ENCODE measurements around the gene ERC1. TPM values are rescaled to one million over a fixed set of nuclear protein-coding genes. Genes with fewer than 3 reads are reported as not detected.
"Not testable (repeated sequence)": the region's sequence is repeated elsewhere in the genome, so short reads cannot be mapped to it uniquely, and the experiment has no call there.

Gene ERC1
- polyA plus RNA-seq, 4 donors = 36.8 to 40.8 (median 37.5) TPM

GRCh38 chr12:1065629-1066028 lies 74.6 kb downstream of the ERC1 start:
- DNase-seq (ENCODE audit: low read depth in 4 of 4, low spot score in 3 of 4) = no peak

GRCh38 chr12:1069846-1070245 lies 78.8 kb downstream of the ERC1 start:
- no peak for DNase-seq (ENCODE audit: low read depth in 4 of 4, low spot score in 3 of 4)

- DNase-seq (ENCODE audit: low read depth in 4 of 4, low spot score in 3 of 4) = no peak
Observed at GRCh38 chr12:1071182-1071581, 80.2 kb downstream of the ERC1 start.

DNA sequence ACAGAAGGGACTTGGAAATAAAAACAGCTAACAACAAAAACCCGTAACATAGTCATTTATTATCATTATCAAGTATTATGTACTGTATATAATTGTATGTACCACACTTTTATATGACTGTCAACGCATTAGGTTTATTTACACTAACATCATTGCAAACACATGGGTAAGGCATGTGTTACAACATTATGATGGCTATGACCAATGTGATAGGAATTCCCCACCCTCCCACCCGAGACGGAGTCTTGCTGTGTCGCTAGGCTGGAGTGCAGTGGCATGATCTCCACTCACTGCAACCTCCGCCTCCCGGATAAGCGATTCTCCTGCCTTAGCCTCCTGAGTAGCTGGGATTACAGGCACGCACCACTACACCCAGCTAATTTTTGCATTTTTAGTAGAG lies 82.6 kb downstream of the ERC1 start:
- no peak for DNase-seq (ENCODE audit: low read depth in 4 of 4, low spot score in 3 of 4)

DNA sequence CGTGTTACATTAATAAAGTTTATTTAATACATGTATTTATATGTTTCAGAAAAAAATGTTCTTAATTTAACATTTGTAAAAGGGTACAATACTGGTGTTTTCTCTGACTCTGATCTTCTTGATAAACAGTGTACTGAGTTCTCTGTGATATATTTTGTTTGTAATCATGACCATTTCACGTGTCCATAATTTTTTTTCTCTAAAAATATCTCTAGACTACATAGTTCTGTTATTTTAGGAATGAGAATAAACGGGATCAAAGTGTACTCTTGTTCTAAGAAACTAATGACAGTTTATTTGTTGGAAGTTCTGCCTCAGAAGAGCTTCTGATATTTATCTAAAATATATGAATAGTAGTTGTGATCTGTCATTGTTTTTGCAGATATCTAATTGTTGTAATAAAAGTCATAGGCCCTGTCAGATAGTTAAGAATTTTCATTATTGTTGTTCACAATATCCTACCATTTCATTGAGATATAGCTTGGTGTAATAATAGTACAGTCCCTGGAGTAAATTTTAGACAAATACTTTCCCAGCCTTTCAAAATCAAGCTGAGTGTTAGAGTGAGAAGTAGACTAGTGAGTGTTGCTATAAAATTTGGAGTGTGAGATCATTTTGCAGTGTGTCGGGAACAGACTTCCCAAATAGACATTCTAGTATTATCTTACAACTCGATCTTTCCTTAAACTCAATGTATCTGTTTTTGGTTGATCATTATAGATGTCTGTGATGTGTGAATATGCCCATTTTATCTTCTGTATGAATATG lies 86.2 kb downstream of the ERC1 start:
- DNase-seq (ENCODE audit: low read depth in 4 of 4, low spot score in 3 of 4) = no peak

- no peak for DNase-seq (ENCODE audit: low read depth in 4 of 4, low spot score in 3 of 4)
Observed at GRCh38 chr12:1078002-1078401, 87.0 kb downstream of the ERC1 start.

DNA sequence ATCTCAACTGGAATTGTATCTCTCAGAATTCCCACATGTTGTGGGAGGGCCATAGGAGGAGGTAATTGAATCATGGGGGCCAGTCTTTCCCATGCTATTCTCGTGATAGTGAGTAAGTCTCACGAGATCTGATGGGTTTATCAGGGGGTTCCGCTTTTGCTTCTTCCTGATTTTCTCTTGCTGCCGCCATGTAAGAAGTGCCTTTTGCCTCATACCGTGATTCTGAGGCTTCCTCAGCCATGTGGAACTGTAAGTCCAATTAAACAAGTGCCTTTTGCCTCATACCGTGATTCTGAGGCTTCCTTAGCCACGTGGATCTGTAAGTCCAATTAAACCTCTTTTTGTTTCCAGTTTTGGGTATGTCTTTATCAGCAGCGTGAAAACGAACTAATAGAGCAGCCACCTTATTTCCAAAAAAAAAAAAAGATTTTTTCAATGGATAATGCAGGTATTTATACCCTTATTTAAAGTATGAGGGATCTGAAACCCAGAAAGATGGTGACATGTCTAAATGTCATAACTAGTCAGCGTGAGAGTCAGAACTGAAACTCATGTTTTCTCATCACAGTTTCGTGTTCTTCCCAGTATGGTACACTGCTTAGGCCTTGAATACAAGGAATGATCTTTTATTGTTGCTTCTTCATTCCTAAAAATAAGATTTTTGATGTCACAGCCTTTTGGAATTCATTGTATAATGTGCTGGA lies 89.6 kb downstream of the ERC1 start:
- DNase-seq (ENCODE audit: low read depth in 4 of 4, low spot score in 3 of 4) = no peak

GRCh38 chr12:1083151-1083888 lies 92.3 kb downstream of the ERC1 start:
- no peak for DNase-seq (ENCODE audit: low read depth in 4 of 4, low spot score in 3 of 4)

- peak in 2 of 4 donors; percentile 14 to 16 for DNase-seq (ENCODE audit: low read depth in 4 of 4, low spot score in 3 of 4)
Observed at GRCh38 chr12:1083889-1084262, 92.9 kb downstream of the ERC1 start.

DNA sequence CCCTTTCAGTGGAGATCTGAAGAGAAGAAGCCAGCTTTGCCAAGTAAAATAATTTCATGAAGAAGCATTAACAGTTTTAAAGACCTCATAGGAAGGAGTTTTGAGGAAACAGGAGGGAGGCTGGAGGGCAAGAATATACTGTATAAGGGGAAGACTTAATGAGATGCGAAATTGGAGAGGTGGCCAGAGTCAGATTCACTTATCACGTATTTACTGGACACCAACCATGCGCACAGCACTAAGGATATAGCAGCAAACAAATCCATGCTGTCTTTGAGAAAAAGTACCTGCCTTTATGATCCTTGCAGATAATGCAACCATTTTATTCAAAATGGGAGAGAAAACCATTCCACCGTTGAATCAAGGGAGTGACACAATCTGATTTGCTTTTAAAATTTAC lies 100.3 kb downstream of the ERC1 start:
- no peak for DNase-seq (ENCODE audit: low read depth in 4 of 4, low spot score in 3 of 4)

DNA sequence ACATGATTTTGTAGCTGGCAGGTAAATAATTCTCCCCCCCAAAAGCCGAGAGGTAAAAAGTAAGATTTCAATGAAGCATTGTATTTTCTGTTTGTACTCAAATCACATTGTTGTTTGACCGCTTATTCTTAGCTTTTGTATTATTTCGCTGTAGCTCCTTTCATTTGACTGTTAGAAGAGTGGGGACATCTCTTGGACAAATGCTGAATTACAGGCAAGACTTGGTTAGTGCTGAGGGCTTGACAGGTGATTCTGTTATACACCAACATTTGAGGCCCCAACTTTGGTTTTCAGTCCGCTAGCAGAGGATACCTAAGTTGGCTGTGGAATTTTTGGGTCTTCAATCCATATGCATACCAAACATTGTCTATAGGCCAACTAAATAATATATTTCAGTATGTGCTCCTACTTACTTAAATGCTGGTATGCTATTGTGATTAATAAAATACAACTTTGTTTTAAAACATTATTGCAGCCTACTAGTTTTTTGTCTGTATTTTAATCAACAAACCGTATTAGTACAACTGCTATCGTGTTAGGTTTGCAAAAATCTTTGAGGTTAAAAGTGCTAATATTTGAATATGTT lies 102.2 kb downstream of the ERC1 start:
- peak; percentile 38 to 47 (median 46) for DNase-seq (ENCODE audit: low read depth in 4 of 4, low spot score in 3 of 4)

DNA sequence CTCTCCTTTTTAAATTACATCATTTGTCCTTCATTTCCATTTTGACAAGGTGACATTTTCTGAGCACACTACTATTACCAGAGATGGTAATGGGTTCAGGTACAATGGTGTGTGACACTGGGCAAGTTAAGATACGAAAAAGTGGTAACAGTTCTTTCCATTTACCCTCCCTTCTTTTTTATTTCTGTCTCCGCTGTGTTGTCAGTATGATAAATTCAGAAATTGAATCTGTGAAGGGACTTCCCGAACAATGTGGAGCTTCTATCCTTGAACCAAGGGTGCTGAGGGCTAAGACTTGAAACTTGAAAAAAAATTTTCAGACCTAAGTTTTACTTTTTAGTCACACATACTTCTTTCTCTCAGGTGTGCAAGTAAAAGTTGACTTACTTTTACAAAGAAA lies 103.7 kb downstream of the ERC1 start:
- DNase-seq (ENCODE audit: low read depth in 4 of 4, low spot score in 3 of 4) = no peak

- DNase-seq (ENCODE audit: low read depth in 4 of 4, low spot score in 3 of 4) = no peak
Observed at GRCh38 chr12:1099158-1099557, 108.1 kb downstream of the ERC1 start.

GRCh38 chr12:1099618-1100017 lies 108.6 kb downstream of the ERC1 start:
- not testable (repeated sequence) for DNase-seq (ENCODE audit: low read depth in 4 of 4, low spot score in 3 of 4)

DNA sequence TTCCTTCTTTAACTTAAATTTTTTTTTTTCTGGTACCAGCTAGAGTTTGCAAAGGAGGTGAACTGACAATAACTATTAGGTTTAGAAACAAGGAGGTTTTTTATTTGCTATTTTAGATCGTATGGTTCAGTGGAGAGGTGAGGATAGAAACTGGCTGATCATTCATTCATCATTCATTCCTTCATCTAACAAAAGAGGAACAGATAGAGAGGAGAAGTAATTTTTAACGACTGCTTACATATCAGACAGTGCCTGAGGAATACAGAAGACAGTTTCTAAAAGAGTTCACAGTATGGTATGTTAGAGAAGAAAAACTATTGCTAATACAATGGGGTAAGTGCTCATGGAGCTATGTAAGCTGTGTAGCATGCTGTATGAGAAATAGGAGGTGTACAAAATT lies 111.1 kb downstream of the ERC1 start:
- no peak for DNase-seq (ENCODE audit: low read depth in 4 of 4, low spot score in 3 of 4)

GRCh38 chr12:1102791-1103450 lies 111.9 kb downstream of the ERC1 start:
- DNase-seq (ENCODE audit: low read depth in 4 of 4, low spot score in 3 of 4) = no peak

- DNase-seq (ENCODE audit: low read depth in 4 of 4, low spot score in 3 of 4) = no peak
Observed at GRCh38 chr12:1103632-1104031, 112.6 kb downstream of the ERC1 start.

DNA sequence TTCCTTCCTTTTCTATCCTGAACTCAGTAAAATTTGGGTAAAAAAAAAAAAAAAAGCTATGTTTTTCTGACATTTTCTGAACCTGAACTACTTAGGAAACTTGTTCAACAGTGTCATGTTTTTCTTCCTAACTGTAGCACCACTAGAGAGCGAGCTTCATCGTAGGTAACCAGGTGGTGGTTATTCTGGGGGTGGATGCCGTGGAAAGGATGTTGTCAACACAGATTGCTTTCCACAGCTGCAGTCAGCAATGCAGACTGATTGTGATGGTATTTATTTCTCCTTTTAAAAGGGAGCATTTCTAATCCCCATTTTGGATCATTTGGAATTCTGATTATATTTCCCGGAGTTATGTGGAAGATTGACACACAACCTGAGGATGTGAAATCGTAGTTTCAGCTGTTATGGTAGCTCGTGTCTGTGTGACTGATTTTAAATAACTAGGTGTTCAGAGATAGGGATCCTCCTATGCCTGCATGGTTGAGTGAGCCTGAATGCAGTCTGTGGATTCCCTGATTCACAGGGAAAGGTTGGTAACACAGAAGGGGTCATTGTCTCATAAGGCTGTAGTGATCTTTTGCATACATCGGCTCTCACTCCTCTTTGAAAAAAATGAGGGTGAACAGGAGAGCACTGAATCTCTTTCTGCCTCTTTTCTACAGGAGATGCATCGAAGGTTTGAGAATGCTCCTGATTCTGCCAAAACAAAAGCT lies 113.2 kb downstream of the ERC1 start:
- no peak for DNase-seq (ENCODE audit: low read depth in 4 of 4, low spot score in 3 of 4)

DNA sequence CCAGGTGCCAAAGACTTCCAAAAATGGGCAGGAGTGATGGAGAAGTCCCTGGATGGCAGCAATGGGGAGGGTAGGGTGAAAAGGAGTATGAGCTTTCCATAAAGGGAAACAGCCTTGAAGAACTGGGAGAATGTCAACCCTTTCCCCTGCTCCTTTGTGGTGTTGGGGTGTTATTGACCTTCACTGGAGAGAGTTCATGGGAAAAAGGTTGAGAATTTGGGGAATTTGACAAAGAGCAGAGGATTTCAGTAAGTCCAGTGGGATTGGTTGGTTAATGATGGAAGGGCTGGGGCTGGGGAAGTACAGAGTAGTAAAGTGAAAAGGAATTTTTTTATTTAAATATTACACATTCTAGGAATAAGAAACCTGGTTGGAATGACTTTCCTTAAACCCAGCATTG lies 116.6 kb downstream of the ERC1 start:
- DNase-seq (ENCODE audit: low read depth in 4 of 4, low spot score in 3 of 4) = no peak

GRCh38 chr12:1108276-1108675 lies 117.3 kb downstream of the ERC1 start:
- DNase-seq (ENCODE audit: low read depth in 4 of 4, low spot score in 3 of 4) = no peak

Data from right renal pelvis (tissue), 4 donors.